Adipose tissue (tissue), 3 donors: ENCODE results near the gene ADARB2. TPM values are rescaled to one million over a fixed set of nuclear protein-coding genes. Genes with fewer than 3 reads are reported as not detected.

ENCODE experiments used
- H3K27ac ChIP-seq: one replicate; pipeline ENCODE4 v1.5.1; 2013; ENCODE audit warnings: low read depth, low read length
- WGBS, 3 donors: extraction: QIAGEN DNeasy Blood & Tissue Kit; methylation state at CpG; one replicate each; pipeline ENCODE4 v1.1.7; 2013; 5-methylcytosine and 5-hydroxymethylcytosine counted together
- polyA plus RNA-seq, 3 donors: library from polyadenylated mRNA; stranded (reverse); fragments of 200-250 nt; gene quantifications; one replicate each; pipeline ENCODE4 v1.2.3, GENCODE V29; 2013
- donor health status: healthy with polysubstance abuse.
- donor health status: Bipolar disorder and iron deficiency.
- donor health status: healthy.

Gene ADARB2
- polyA plus RNA-seq, 3 donors = 0.31 to 1.9 (median 0.56) TPM

DNA sequence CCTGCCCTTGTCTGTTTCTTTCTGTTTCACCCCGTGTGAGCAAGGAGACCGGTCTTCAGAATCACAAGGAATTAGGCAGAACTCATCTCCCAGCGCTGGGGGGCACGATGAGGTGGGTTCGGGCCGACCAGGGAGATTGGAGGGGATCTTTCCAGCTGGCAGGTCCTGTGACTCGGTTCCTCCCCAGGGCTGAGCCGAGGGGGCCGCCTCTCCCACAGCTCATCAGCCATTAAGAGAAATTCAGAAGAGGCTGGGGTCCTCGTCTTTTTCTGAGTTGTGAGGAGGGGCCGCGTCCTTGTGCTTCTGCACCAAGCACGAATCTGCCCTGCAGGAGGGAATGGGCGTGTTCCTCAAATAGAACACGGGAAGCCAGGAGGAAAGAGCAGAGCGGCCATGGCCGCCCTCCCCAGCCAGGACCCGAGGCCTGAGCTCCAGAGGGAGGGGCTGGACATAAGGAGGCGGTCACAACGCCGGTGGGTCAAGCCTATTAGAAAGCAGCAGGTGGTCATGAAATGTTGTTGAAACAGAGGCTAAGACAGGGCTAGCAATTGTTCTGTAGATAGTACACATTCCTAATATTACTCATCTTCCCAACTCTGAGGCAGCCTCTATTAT, 125.3 kb downstream of the ADARB2 start:
- no peak overlapping the region for H3K27ac ChIP-seq
- 58 to 63% (median 61%) methylated on average over 21 of the region's 21 CpGs for WGBS, 3 donors

DNA sequence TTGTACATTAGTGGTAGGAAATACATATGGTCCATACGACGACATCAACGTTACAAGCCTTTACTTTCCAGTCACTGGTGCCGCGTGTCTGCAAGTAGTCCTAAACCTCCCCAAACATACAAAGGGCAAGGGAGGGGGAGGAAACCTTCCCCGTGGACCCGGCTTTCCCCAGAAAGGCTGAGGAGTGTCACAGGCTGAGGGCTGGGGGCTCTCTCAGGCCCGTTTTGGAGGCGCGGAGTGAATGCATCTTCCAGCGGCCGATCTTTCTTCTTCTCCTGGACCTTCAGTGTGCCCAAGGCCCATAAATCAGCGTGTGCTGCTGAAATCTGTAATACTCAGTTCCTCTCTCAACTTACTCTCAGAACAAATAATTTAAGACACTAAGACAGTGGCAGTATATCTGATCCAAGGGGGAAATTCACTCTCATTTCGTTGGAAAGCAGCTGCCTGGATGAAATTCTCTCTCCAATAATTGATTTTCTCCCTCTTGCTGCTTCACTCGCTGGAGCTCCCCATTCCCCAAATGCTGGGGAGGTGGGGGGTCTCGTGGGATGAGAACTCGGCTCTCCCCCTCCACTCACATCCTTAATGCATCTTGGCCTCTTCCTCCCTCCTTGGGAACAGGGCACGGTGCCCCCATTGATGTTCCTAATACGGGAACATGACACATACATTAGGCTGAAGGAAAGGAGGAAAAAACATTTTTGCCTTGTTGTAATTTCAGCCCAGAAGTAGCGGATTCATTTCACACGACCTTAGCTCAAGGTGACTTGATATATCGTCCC, 126.1 kb downstream of the ADARB2 start:
- no peak overlapping the region for H3K27ac ChIP-seq
- 66 to 76% (median 71%) methylated on average over 22 of the region's 22 CpGs for WGBS, 3 donors

GRCh38 chr10:1609648-1609970, 127.7 kb downstream of the ADARB2 start:
- no peak overlapping the region for H3K27ac ChIP-seq
- 50 to 67% (median 55%) methylated on average over 11 of the region's 11 CpGs for WGBS, 3 donors

- H3K27ac ChIP-seq = no peak overlapping the region
- 15 to 17% (median 17%) methylated on average over 28 of the region's 28 CpGs for WGBS, 3 donors
Measured at GRCh38 chr10:1608851-1609647, 128.3 kb downstream of the ADARB2 start.

DNA sequence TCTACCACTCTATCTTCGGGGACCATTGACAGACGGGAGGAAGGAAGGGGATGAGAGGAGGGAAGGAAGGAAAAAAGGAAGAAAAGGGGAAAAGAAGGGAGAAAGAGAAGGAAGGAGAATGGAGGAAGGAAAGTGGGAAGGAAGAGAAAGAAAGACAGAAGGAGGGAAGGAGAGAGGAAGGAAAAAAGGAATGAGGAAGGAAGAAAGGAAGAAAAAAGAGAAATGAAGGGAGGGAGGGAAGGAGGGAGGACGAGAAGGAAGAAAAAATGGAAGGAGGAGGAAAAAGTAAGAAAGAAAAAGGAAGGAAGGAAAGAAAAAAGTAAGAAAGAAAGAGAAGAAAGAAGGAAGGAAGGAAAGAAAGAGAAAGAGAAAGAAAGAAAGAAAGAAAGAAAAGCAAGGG, 128.9 kb downstream of the ADARB2 start:
- WGBS, 3 donors = 44 to 65% (median 49%) methylated on average over 3 of the region's 3 CpGs
- no peak overlapping the region for H3K27ac ChIP-seq

DNA sequence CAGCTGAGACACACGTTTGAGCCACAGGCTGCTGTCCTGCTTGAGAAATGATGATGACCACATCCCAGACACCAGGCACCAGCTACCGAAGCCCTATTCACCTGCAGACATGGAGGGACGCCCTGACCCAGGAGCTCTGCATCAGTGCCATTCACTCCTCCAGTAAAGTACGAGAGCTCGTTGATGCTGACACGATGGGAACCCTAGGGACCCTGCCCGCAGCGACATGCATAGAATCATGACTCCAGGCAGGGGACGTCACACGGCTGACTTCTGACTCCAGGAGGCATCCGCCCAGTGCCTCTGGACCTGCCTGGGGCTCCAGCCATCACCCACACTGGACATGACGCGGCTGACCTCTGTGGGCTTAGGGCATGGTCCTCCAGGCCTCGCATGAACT, 129.9 kb downstream of the ADARB2 start:
- H3K27ac ChIP-seq = no peak overlapping the region
- 80 to 90% (median 87%) methylated on average over 14 of the region's 14 CpGs for WGBS, 3 donors

DNA sequence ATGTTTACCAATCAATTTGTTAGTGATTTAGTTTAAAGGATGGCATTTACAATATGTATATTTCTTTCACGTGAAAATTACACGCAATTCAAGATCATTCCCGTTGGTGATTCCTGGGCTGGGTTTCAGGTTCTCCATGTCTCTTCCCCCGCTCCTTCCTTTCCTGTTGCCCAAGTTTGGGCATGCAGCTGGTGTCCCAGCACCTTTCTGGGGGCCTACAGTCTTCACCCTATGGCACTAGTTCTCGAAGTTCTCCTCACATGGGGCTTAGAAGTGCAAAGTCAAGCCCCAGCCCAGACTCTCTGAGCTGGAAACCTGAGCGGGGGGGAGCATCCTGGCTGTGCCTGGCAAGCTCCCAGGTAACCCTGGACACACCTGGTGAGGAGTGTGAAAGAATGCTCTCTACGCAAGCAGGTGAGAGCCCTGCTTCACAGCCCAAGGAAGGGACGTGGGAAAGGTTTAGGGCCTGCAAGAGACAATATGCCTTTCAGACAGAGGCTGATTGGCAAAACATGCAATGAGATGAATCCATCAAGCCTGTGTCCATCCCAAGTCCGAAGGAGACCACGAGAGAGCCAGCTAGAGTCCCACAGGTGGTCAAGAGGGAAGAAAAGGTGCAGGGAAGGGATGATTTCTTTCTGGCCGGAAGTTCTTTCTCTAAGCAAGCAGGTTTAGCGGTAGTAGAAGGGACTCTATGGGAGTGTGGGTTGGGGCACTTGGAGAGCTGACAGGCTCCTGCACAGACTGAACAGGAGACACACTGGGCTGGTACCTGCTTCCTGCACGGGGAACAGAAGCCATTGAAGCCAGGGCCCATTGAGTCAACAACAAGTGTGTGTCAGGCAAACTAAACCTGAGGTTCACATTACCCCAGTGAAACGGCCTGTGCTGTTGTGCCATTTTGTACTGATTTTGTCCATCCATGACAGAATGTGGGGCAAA, 131.1 kb downstream of the ADARB2 start:
- H3K27ac ChIP-seq = no peak overlapping the region
- WGBS, 3 donors = 50 to 80% (median 76%) methylated on average over 14 of the region's 14 CpGs

- no peak overlapping the region for H3K27ac ChIP-seq
- 79 to 85% (median 81%) methylated on average over 5 of the region's 5 CpGs for WGBS, 3 donors
Measured at GRCh38 chr10:1605121-1605520, 132.2 kb downstream of the ADARB2 start.

- H3K27ac ChIP-seq = no peak overlapping the region
- WGBS, 3 donors = 31 to 44% (median 39%) methylated on average over 7 of the region's 7 CpGs
Measured at GRCh38 chr10:1604246-1604645, 133.1 kb downstream of the ADARB2 start.

- H3K27ac ChIP-seq = no peak overlapping the region
- WGBS, 3 donors = 78 to 80% (median 80%) methylated on average over 15 of the region's 15 CpGs
Measured at GRCh38 chr10:1603181-1603580, 134.1 kb downstream of the ADARB2 start.

GRCh38 chr10:1602037-1602484, 135.3 kb downstream of the ADARB2 start:
- 69 to 80% (median 74%) methylated on average over 17 of the region's 17 CpGs for WGBS, 3 donors
- no peak overlapping the region for H3K27ac ChIP-seq

DNA sequence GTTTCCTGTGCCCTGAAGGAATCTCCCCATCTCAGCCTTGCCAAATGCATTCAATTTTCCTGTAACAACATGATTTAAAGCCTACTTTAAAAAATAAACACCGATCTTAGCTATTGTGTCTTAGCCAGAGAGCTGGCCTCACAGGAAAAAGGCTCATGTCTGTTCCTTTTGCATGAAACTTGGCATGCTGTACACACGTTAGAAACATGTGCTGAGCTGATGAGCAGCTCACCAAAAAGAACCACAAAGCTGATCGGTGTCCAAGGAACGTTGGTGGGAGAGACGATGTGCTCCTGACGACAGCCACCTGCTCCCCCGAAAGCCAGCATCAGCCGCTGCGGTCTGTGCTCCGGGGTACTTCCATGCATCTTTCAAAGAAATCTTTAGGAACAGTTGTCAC, 135.9 kb downstream of the ADARB2 start:
- no peak overlapping the region for H3K27ac ChIP-seq
- 49 to 80% (median 52%) methylated on average over 10 of the region's 10 CpGs for WGBS, 3 donors

DNA sequence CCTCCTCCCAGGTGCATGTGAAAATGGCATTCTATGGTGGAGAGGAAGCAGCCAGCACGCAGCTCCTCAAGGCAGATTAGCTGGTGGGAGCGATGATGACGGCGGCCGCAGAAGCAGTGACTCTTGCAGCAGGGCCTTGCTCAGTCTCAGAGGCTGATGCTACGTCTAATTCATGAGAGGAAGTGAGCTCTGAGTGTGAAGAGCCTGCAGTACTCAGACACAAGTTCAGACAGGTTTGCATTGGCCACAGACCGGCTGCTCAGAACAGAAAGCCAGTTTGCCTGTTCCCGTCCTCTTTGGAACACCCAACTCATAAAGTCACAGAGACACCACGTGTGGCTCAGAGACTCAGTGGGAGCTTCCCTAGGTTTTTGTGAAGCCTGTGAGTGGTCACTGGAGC, 136.5 kb downstream of the ADARB2 start:
- no peak overlapping the region for H3K27ac ChIP-seq
- WGBS, 3 donors = 73 to 75% (median 75%) methylated on average over 9 of the region's 9 CpGs

- WGBS, 3 donors = 79 to 86% (median 86%) methylated on average over 20 of the region's 20 CpGs
- no peak overlapping the region for H3K27ac ChIP-seq
Measured at GRCh38 chr10:1598393-1599153, 138.8 kb downstream of the ADARB2 start.

- H3K27ac ChIP-seq = no peak overlapping the region
- 87 to 97% (median 92%) methylated on average over 1 of the region's 1 CpG for WGBS, 3 donors
Measured at GRCh38 chr10:1597370-1598146, 139.8 kb downstream of the ADARB2 start.

- no peak overlapping the region for H3K27ac ChIP-seq
- WGBS, 3 donors = 73 to 79% (median 76%) methylated on average over 18 of the region's 18 CpGs
Measured at GRCh38 chr10:1596482-1597099, 140.7 kb downstream of the ADARB2 start.
